ENCODE results near the gene PRIMA1.

The PRIMA1 gene

GRCh38 chr14:93706360-93706955 is 81.8 kb downstream of the PRIMA1 start:
- H3K36me3 ChIP-seq (ENCODE audit: control insufficient read depth, low read depth, low read length), result no peaks in the 10 kb centered on the region

GRCh38 chr14:93705513-93706156 is 82.7 kb downstream of the PRIMA1 start:
- Histone ChIP-seq H3K36me3 (ENCODE audit: control insufficient read depth, low read depth, low read length) (no peaks in the 10 kb centered on the region), H3K9me3 (ENCODE audit: control insufficient read depth, low read depth, low read length) (no peaks in the 10 kb centered on the region), H3K4me1 (ENCODE audit: control insufficient read depth, low read depth, low read length) (no peaks in the 10 kb centered on the region), H3K27ac (ENCODE audit: low read length) (no peak overlapping the region), H3K9ac (ENCODE audit: low read length) (no peak overlapping the region), H3K4me3 (ENCODE audit: low read length) (no peak overlapping the region), H3K27me3 (ENCODE audit: control insufficient read depth, insufficient read depth, low read length) (no peaks in the 10 kb centered on the region)

More at GRCh38 chr14:93706360-93706955, 81.8 kb downstream of the PRIMA1 start:
- Histone ChIP-seq H3K9ac (ENCODE audit: low read length) (no peak overlapping the region), H3K4me1 (ENCODE audit: control insufficient read depth, low read depth, low read length) (no peaks in the 10 kb centered on the region), H3K27ac (ENCODE audit: low read length) (no peak overlapping the region), H3K9me3 (ENCODE audit: control insufficient read depth, low read depth, low read length) (no peaks in the 10 kb centered on the region), H3K4me3 (ENCODE audit: low read length) (no peak overlapping the region), H3K27me3 (ENCODE audit: control insufficient read depth, insufficient read depth, low read length) (no peaks in the 10 kb centered on the region)

- Histone ChIP-seq H3K9me3 (ENCODE audit: control insufficient read depth, low read depth, low read length) (no peaks in the 10 kb centered on the region), H3K4me1 (ENCODE audit: control insufficient read depth, low read depth, low read length) (no peaks in the 10 kb centered on the region), H3K27me3 (ENCODE audit: control insufficient read depth, insufficient read depth, low read length) (no peaks in the 10 kb centered on the region), H3K27ac (ENCODE audit: low read length) (no peak overlapping the region), H3K4me3 (ENCODE audit: low read length) (no peak overlapping the region), H3K36me3 (ENCODE audit: control insufficient read depth, low read depth, low read length) (no peaks in the 10 kb centered on the region), H3K9ac (ENCODE audit: low read length) (no peak overlapping the region)
These were observed 84.3 kb downstream of the PRIMA1 start for GRCh38 chr14:93703941-93704340.

GRCh38 chr14:93702946-93703345 is 85.3 kb downstream of the PRIMA1 start:
- H3K27ac ChIP-seq (ENCODE audit: low read length), result no peak overlapping the region
- H3K4me3 ChIP-seq (ENCODE audit: low read length), result no peak overlapping the region
- H3K27me3 ChIP-seq (ENCODE audit: control insufficient read depth, insufficient read depth, low read length), result no peaks in the 10 kb centered on the region
- no peaks in the 10 kb centered on the region for H3K4me1 ChIP-seq (ENCODE audit: control insufficient read depth, low read depth, low read length)
- H3K36me3 ChIP-seq (ENCODE audit: control insufficient read depth, low read depth, low read length), result no peaks in the 10 kb centered on the region
- no peaks in the 10 kb centered on the region for H3K9me3 ChIP-seq (ENCODE audit: control insufficient read depth, low read depth, low read length)
- H3K9ac ChIP-seq (ENCODE audit: low read length), result no peak overlapping the region

GRCh38 chr14:93701562-93701961 is 86.7 kb downstream of the PRIMA1 start:
- no peaks in the 10 kb centered on the region for H3K27me3 ChIP-seq (ENCODE audit: control insufficient read depth, insufficient read depth, low read length)
- H3K9ac ChIP-seq (ENCODE audit: low read length), result no peak overlapping the region
- H3K4me1 ChIP-seq (ENCODE audit: control insufficient read depth, low read depth, low read length), result no peaks in the 10 kb centered on the region

GRCh38 chr14:93700928-93701327 is 87.4 kb downstream of the PRIMA1 start:
- no peaks in the 10 kb centered on the region for H3K27me3 ChIP-seq (ENCODE audit: control insufficient read depth, insufficient read depth, low read length)
- H3K4me3 ChIP-seq (ENCODE audit: low read length), result no peak overlapping the region
- H3K9ac ChIP-seq (ENCODE audit: low read length), result no peak overlapping the region
- no peaks in the 10 kb centered on the region for H3K4me1 ChIP-seq (ENCODE audit: control insufficient read depth, low read depth, low read length)
- H3K9me3 ChIP-seq (ENCODE audit: control insufficient read depth, low read depth, low read length), result no peaks in the 10 kb centered on the region
- H3K27ac ChIP-seq (ENCODE audit: low read length), result no peak overlapping the region
- H3K36me3 ChIP-seq (ENCODE audit: control insufficient read depth, low read depth, low read length), result no peaks in the 10 kb centered on the region

More at GRCh38 chr14:93701562-93701961, 86.7 kb downstream of the PRIMA1 start:
- H3K36me3 ChIP-seq (ENCODE audit: control insufficient read depth, low read depth, low read length), result no peaks in the 10 kb centered on the region
- no peak overlapping the region for H3K27ac ChIP-seq (ENCODE audit: low read length)
- no peak overlapping the region for H3K4me3 ChIP-seq (ENCODE audit: low read length)
- H3K9me3 ChIP-seq (ENCODE audit: control insufficient read depth, low read depth, low read length), result no peaks in the 10 kb centered on the region

GRCh38 chr14:93693914-93694313 is 94.4 kb downstream of the PRIMA1 start:
- Histone ChIP-seq H3K27ac (ENCODE audit: low read length) (no peak overlapping the region), H3K27me3 (ENCODE audit: control insufficient read depth, insufficient read depth, low read length) (no peaks in the 10 kb centered on the region), H3K9me3 (ENCODE audit: control insufficient read depth, low read depth, low read length) (no peaks in the 10 kb centered on the region), H3K4me3 (ENCODE audit: low read length) (no peak overlapping the region), H3K4me1 (ENCODE audit: control insufficient read depth, low read depth, low read length) (peaks cover 32% of the 10 kb centered on the region), H3K9ac (ENCODE audit: low read length) (no peak overlapping the region), H3K36me3 (ENCODE audit: control insufficient read depth, low read depth, low read length) (no peaks in the 10 kb centered on the region)

- H3K36me3 ChIP-seq (ENCODE audit: control insufficient read depth, low read depth, low read length), result no peaks in the 10 kb centered on the region
- no peaks in the 10 kb centered on the region for H3K9me3 ChIP-seq (ENCODE audit: control insufficient read depth, low read depth, low read length)
- no peak overlapping the region for H3K9ac ChIP-seq (ENCODE audit: low read length)
- no peak overlapping the region for H3K27ac ChIP-seq (ENCODE audit: low read length)
- H3K27me3 ChIP-seq (ENCODE audit: control insufficient read depth, insufficient read depth, low read length), result no peaks in the 10 kb centered on the region
- peaks cover 59% of the 10 kb centered on the region for H3K4me1 ChIP-seq (ENCODE audit: control insufficient read depth, low read depth, low read length)
- no peak overlapping the region for H3K4me3 ChIP-seq (ENCODE audit: low read length)
These were observed 97.1 kb downstream of the PRIMA1 start for GRCh38 chr14:93691042-93691780.

GRCh38 chr14:93690146-93690545 is 98.1 kb downstream of the PRIMA1 start:
- H3K27ac ChIP-seq (ENCODE audit: low read length), result no peak overlapping the region
- no peaks in the 10 kb centered on the region for H3K27me3 ChIP-seq (ENCODE audit: control insufficient read depth, insufficient read depth, low read length)
- H3K4me3 ChIP-seq (ENCODE audit: low read length), result no peak overlapping the region
- no peak overlapping the region for H3K9ac ChIP-seq (ENCODE audit: low read length)
- H3K9me3 ChIP-seq (ENCODE audit: control insufficient read depth, low read depth, low read length), result no peaks in the 10 kb centered on the region
- H3K4me1 ChIP-seq (ENCODE audit: control insufficient read depth, low read depth, low read length), result peaks cover 60% of the 10 kb centered on the region
- H3K36me3 ChIP-seq (ENCODE audit: control insufficient read depth, low read depth, low read length), result no peaks in the 10 kb centered on the region

- Histone ChIP-seq H3K36me3 (ENCODE audit: control insufficient read depth, low read depth, low read length) (no peaks in the 10 kb centered on the region), H3K9ac (ENCODE audit: low read length) (peak overlapping the region; percentile 39), H3K4me1 (ENCODE audit: control insufficient read depth, low read depth, low read length) (peaks cover 55% of the 10 kb centered on the region), H3K9me3 (ENCODE audit: control insufficient read depth, low read depth, low read length) (no peaks in the 10 kb centered on the region), H3K27me3 (ENCODE audit: control insufficient read depth, insufficient read depth, low read length) (no peaks in the 10 kb centered on the region), H3K27ac (ENCODE audit: low read length) (peak overlapping the region; percentile 68), H3K4me3 (ENCODE audit: low read length) (peak overlapping the region; percentile 51)
These were observed 99.5 kb downstream of the PRIMA1 start for GRCh38 chr14:93688820-93689219.

GRCh38 chr14:93688239-93688666 is 100.0 kb downstream of the PRIMA1 start:
- Histone ChIP-seq H3K27ac (ENCODE audit: low read length) (peak overlapping the region; percentile 68), H3K9me3 (ENCODE audit: control insufficient read depth, low read depth, low read length) (no peaks in the 10 kb centered on the region), H3K9ac (ENCODE audit: low read length) (peak overlapping the region; percentile 39), H3K4me3 (ENCODE audit: low read length) (peak overlapping the region; percentile 51), H3K36me3 (ENCODE audit: control insufficient read depth, low read depth, low read length) (no peaks in the 10 kb centered on the region), H3K27me3 (ENCODE audit: control insufficient read depth, insufficient read depth, low read length) (no peaks in the 10 kb centered on the region), H3K4me1 (ENCODE audit: control insufficient read depth, low read depth, low read length) (peaks cover 50% of the 10 kb centered on the region)
